B cell (primary cell): Measurements from ENCODE around the gene ATRAID. TPM values are rescaled to one million over a fixed set of nuclear protein-coding genes. Genes with fewer than 3 reads are reported as not detected.

Source experiments
- ATAC-seq: fragments of 200-7000 bp; cut with Tn5 transposase; one replicate; pipeline ENCODE4 v1.10.0; 2021; ENCODE audit warnings: low read depth, mild to moderate bottlenecking, moderate number of reproducible peaks, moderate library complexity
- CTCF ChIA-PET: fragments of 350-600 bp; sonication (Branson Sonifier 250); formaldehyde crosslinking; loops from one replicate; lab custom pipeline; 2021; ENCODE audit warnings: antibody characterized with exemption, inconsistent platforms; lab: Charles Lee
- POLR2A ChIA-PET: fragments of 350-600 bp; sonication (Branson Sonifier 250); formaldehyde crosslinking; loops from one replicate; lab custom pipeline; 2021; ENCODE audit warnings: antibody characterized with exemption; lab: Charles Lee
- DNase-seq: peaks from one replicate; pipeline ENCODE4 v3.0.0; 2013
- H2AFZ ChIP-seq: 2 replicates; pipeline ENCODE4 v1.6.1; 2012; ENCODE audit warnings: mild to moderate bottlenecking, low read depth, low read length; ENCODE audit not compliant: insufficient read depth, poor library complexity, severe bottlenecking
- H3K27ac ChIP-seq, 2 donors: 1 replicate in 1 of 2; 2 replicates in 1 of 2; pipeline ENCODE4 v1.5.1; 2012 to 2013; ENCODE audit warnings: low read length in 2 of 2, mild to moderate bottlenecking in 2 of 2, moderate library complexity in 1 of 2
- H3K27me3 ChIP-seq, 4 experiments: fragments of 200-600 bp in 1 of 4; sonication (generic) in 1 of 4; replicated peaks in 1 of 4; 1 replicate in 2 of 4; 2 replicates in 2 of 4; pipeline versions ENCODE4 v1.6.1 to v1.7.0; 2013 to 2016; ENCODE audit warnings: low read length in 3 of 4, mild to moderate bottlenecking in 2 of 4, mixed read lengths in 1 of 4, moderate library complexity in 1 of 4; ENCODE audit not compliant: insufficient read depth in 4 of 4, control insufficient read depth in 3 of 4; ENCODE audit errors: control extremely low read depth in 1 of 4
- H3K36me3 ChIP-seq, 2 experiments: replicated peaks in 1 of 2; 1 replicate in 1 of 2; 2 replicates in 1 of 2; pipeline versions ENCODE4 v1.6.1 to v1.7.1; 2013; ENCODE audit warnings: low read length in 1 of 2; ENCODE audit not compliant: insufficient read depth in 2 of 2, control insufficient read depth in 1 of 2; ENCODE audit errors: control extremely low read depth in 1 of 2, extremely low read depth in 1 of 2
- H3K4me1 ChIP-seq, 2 donors: fragments of 200-600 bp in 1 of 2; sonication (generic) in 1 of 2; 1 replicate in 1 of 2; 2 replicates in 1 of 2; pipeline versions ENCODE4 v1.5.1 to v1.6.1; 2013 to 2017; ENCODE audit warnings: low read length in 2 of 2; ENCODE audit not compliant: control insufficient read depth in 2 of 2, insufficient read depth in 2 of 2
- H3K4me2 ChIP-seq: replicated peaks from 2 replicates; pipeline ENCODE3; 2012; ENCODE audit warnings: mild to moderate bottlenecking, low read depth, low read length; ENCODE audit not compliant: poor library complexity, severe bottlenecking
- H3K4me3 ChIP-seq, 5 experiments: fragments of 200-600 bp in 1 of 5; sonication (generic) in 1 of 5; 1 replicate in 3 of 5; 2 replicates in 2 of 5; pipeline versions ENCODE4 v1.5.1 to v1.7.0; 2011 to 2016; ENCODE audit warnings: low read length in 4 of 5, mild to moderate bottlenecking in 4 of 5, low read depth in 2 of 5, control low read depth in 1 of 5, moderate library complexity in 1 of 5; ENCODE audit not compliant: insufficient read depth in 1 of 5; ENCODE audit errors: control extremely low read depth in 1 of 5, extremely low read depth in 1 of 5
- H3K79me2 ChIP-seq: fragments of 200-600 bp; sonication (generic); one replicate; pipeline ENCODE4 v1.6.0; 2016; ENCODE audit warnings: low read length; ENCODE audit not compliant: control insufficient read depth, insufficient read depth
- H3K9ac ChIP-seq: fragments of 200-600 bp; sonication (generic); 2 replicates; pipeline ENCODE4 v1.6.1; 2017; ENCODE audit warnings: mild to moderate bottlenecking, low read length, moderate library complexity
- H3K9me3 ChIP-seq, 3 donors: one replicate each; pipeline versions ENCODE4 v1.6.1 to v1.7.1; 2013; ENCODE audit warnings: low read length in 2 of 3; ENCODE audit not compliant: control insufficient read depth in 2 of 3, insufficient read depth in 1 of 3; ENCODE audit errors: control extremely low read depth in 1 of 3
- H4K20me1 ChIP-seq: 2 replicates; pipeline ENCODE4 v1.6.0; 2012; ENCODE audit warnings: mild to moderate bottlenecking, low read length; ENCODE audit not compliant: insufficient read depth, control insufficient read depth, poor library complexity, severe bottlenecking
- H3K27ac Mint-ChIP-seq: one replicate; pipeline ENCODE4 v1.8.0; 2021; ENCODE audit warnings: mixed read lengths
- H3K27me3 Mint-ChIP-seq: one replicate; pipeline ENCODE4 v1.8.0; 2021; ENCODE audit warnings: mixed read lengths
- H3K4me1 Mint-ChIP-seq: one replicate; pipeline ENCODE4 v1.8.0; 2021; ENCODE audit warnings: mixed read lengths
- H3K4me3 Mint-ChIP-seq: one replicate; pipeline ENCODE4 v1.8.0; 2021; ENCODE audit warnings: mixed read lengths
- H3K9me3 Mint-ChIP-seq: one replicate; pipeline ENCODE4 v1.8.0; 2022; ENCODE audit warnings: mixed read lengths; ENCODE audit not compliant: insufficient read depth
- EZH2 ChIP-seq: IDR thresholded peaks from 2 replicates; pipeline ENCODE4 v1.6.1; 2012; ENCODE audit warnings: borderline replicate concordance, low read depth, mild to moderate bottlenecking, moderate library complexity, low read length; ENCODE audit not compliant: insufficient read depth, poor library complexity, severe bottlenecking
- WGBS: methylation state at CpG from one replicate; pipeline ENCODE4 v1.1.5; 2013; ENCODE audit warnings: missing lambda C conversion rate; ENCODE audit not compliant: insufficient coverage; 5-methylcytosine and 5-hydroxymethylcytosine counted together
- intact Hi-C: fragments of 100-400 bp; cut with micrococcal nuclease; formaldehyde crosslinking; loops from one replicate; pipeline ENCODE4 v1.10.0; 2022
- polyA plus RNA-seq: library from polyadenylated mRNA; depleted of rRNA; stranded (reverse); fragments of >200 nt; gene quantifications from 2 replicates; pipeline ENCODE4 v1.2.3, GENCODE V29; 2012
- total RNA-seq, 2 donors: library from RNA; stranded (reverse); fragments of 120-200 nt in 1 of 2; gene quantifications; 1 replicate in 1 of 2; 2 replicates in 1 of 2; pipeline versions ENCODE4 v1.2.3 to v1.2.4, GENCODE V29; 2013 to 2022
- TF ChIP-seq, protein P1 (sequence below): fragments of 200-600 bp; IDR thresholded peaks from one replicate; pipeline ENCODE4 v1.8.0; 2022; ENCODE audit warnings: antibody characterized with exemption, mild to moderate bottlenecking

ATRAID gene
- total and polyA plus RNA-seq, 2 donors (not counting 1 experiment from before 2014, with no cell fraction given), result 88.8 to 117 TPM

- H3K9me3 ChIP-seq, result peaks cover 0 to 8% (median 0%) of the 10 kb centered on the region in 3 donors
- TF ChIP-seq EZH2, result no peak
- TF ChIP-seq, protein P1, sequence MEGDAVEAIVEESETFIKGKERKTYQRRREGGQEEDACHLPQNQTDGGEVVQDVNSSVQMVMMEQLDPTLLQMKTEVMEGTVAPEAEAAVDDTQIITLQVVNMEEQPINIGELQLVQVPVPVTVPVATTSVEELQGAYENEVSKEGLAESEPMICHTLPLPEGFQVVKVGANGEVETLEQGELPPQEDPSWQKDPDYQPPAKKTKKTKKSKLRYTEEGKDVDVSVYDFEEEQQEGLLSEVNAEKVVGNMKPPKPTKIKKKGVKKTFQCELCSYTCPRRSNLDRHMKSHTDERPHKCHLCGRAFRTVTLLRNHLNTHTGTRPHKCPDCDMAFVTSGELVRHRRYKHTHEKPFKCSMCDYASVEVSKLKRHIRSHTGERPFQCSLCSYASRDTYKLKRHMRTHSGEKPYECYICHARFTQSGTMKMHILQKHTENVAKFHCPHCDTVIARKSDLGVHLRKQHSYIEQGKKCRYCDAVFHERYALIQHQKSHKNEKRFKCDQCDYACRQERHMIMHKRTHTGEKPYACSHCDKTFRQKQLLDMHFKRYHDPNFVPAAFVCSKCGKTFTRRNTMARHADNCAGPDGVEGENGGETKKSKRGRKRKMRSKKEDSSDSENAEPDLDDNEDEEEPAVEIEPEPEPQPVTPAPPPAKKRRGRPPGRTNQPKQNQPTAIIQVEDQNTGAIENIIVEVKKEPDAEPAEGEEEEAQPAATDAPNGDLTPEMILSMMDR, result no peak
- Mint-ChIP-seq H3K9me3 (no peaks in the 10 kb centered on the region), H3K4me3 (no peak overlapping the region), H3K27ac (no peak overlapping the region), H3K4me1 (peaks cover 10% of the 10 kb centered on the region), H3K27me3 (peaks cover 69% of the 10 kb centered on the region)
- ATAC-seq (no peak), DNase-seq (no peak)
- 69% methylated on average over 6 of the region's 7 CpGs for WGBS
- H3K36me3 ChIP-seq, result no peaks in the 10 kb centered on the region
- H3K27me3 ChIP-seq, result peaks cover 0 to 72% (median 24%) of the 10 kb centered on the region in 4 experiments
- H3K4me2 ChIP-seq, result no peak overlapping the region
- POLR2A ChIA-PET, result no interaction called here
- H2AFZ ChIP-seq, result no peak overlapping the region
- CTCF ChIA-PET, result no interaction called here
- no peak overlapping the region for H3K4me3 ChIP-seq
- intact Hi-C loops, result no loop called here
- no peak overlapping the region for H3K9ac ChIP-seq
- H3K79me2 ChIP-seq, result no peaks in the 10 kb centered on the region
- no peak overlapping the region for H3K27ac ChIP-seq
- no peaks in the 10 kb centered on the region for H4K20me1 ChIP-seq
- H3K4me1 ChIP-seq, result peaks cover 6% of the 10 kb centered on the region in 2 donors
Observed at GRCh38 chr2:27256855-27257454, 45.1 kb downstream of the ATRAID start.

GRCh38 chr2:27258051-27258450 lies 46.2 kb downstream of the ATRAID start:
- CTCF ChIA-PET, result no interaction called here
- Histone ChIP-seq H3K27ac (no peak overlapping the region), H3K9me3 (peaks cover 0 to 8% (median 0%) of the 10 kb centered on the region in 3 donors), H3K79me2 (no peaks in the 10 kb centered on the region), H3K4me2 (no peak overlapping the region), H3K4me3 (no peak overlapping the region), H4K20me1 (no peaks in the 10 kb centered on the region), H3K27me3 (peaks cover 0 to 78% (median 24%) of the 10 kb centered on the region in 4 experiments), H2AFZ (no peak overlapping the region), H3K4me1 (peaks cover 11 to 15% of the 10 kb centered on the region in 2 donors), H3K9ac (no peak overlapping the region), H3K36me3 (no peaks in the 10 kb centered on the region)
- intact Hi-C loops, result no loop called here
- Mint-ChIP-seq H3K27me3 (peaks cover 65% of the 10 kb centered on the region), H3K4me3 (no peak overlapping the region), H3K9me3 (no peaks in the 10 kb centered on the region), H3K4me1 (peaks cover 12% of the 10 kb centered on the region), H3K27ac (no peak overlapping the region)
- ATAC-seq (no peak), DNase-seq (no peak)
- POLR2A ChIA-PET, result no interaction called here
- TF ChIP-seq, protein P1, result no peak
- no peak for TF ChIP-seq EZH2
- WGBS, result 90% methylated on average over 8 of the region's 8 CpGs
